ENCODE data around the gene SETMAR.
"Not testable (repeated sequence)": the region's sequence is repeated elsewhere in the genome, so short reads cannot be mapped to it uniquely, and the experiment has no call there.

Gene SETMAR

DNA sequence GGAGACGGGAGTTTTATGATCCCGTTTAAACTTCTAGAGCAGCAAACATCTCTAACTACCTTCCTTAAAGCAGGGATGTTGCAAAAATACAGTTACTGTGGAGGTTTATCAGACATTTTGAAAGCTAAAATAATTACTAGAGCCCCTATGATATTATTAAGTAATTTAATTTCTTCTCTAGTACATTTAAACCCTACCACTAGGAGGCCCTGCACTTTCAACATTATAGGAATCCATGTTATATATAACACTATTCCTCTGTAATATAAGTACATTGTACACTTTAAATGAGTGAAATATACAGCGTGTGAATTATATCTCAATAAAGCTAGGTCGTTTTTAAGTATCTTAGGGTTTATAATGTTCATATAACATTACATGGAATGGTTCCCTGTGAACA lies 11.5 kb downstream of the SETMAR start:
- DNase-seq: no peak

DNA sequence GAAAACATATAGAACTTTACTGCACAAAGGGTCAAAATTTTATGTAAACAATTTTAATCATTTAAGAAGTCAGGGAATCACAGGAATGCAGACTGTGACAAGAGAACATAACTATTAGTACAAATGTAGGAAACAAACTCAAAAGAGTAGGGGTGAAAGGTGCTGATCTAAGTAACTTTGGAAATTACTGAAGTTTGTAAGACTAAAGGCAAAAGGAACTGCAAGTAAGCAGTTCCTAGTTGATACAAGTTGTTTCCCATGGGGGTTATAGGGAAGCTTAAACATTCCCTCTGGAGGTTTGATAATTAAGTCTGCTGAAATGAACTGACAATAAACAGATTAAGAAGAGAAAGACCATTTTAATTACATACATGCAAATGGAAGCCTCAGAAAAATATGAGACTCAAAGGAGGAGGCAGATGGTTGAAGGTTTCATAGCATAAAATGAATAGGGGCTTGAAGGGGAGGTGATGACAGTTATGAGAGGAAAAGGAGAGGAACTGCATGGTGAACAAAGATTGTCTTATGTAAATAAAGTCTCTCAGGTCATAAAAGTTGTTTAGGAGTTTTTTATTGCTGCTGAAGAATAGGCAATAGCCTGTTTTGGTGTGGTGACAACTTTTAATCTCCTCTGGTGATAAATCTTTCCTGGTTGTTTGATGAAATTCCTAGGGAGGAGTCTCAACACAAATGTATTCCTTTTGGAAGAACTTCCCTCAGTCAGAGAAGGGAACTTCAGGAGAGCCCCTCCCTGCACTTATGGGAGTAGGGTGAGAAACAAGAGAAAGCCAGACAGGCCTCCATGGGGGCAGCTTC lies 17.1 kb downstream of the SETMAR start:
- no peak for DNase-seq

DNA sequence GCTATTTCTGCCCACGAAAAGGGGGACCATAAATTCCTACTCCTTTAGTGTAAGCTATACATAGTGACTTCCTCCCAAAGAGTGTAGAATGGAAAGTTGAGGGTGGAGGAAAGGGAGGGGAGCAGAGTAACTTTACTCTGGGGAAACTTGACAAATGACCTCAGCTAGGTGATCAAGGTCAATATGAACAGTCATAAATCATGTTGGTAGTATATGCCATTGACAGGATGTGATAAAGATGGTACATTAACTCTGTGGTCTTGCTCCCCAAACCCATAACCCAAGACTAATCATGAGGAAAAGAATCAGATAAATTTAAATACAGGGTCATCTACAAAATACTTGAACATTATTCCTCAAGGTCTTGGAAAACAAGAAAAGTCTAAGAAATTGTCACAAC lies 18.6 kb downstream of the SETMAR start:
- DNase-seq: no peak

DNA sequence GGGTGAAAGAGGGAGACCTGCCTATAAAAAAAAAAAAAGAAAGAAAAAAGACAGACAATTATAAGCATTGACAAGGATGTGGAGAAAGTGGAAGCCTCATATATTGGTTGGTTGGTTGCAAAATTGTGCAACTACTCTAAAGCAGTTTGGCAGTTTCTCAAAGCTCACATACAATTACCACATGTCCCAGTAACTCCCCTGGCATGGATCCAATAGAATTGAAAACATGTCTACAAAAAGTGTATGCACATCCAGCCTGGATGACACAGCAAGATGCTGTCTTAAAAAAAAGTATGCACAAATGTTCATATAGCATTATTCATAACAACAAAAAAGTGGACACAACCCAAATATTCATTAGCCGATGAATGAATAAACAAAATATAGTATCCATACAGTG lies 19.5 kb downstream of the SETMAR start:
- DNase-seq: no peak

- no peak for DNase-seq
Observed at GRCh38 chr3:4323246-4324027, 20.3 kb downstream of the SETMAR start.

- DNase-seq: no peak
Observed at GRCh38 chr3:4326868-4327267, 23.7 kb downstream of the SETMAR start.

DNA sequence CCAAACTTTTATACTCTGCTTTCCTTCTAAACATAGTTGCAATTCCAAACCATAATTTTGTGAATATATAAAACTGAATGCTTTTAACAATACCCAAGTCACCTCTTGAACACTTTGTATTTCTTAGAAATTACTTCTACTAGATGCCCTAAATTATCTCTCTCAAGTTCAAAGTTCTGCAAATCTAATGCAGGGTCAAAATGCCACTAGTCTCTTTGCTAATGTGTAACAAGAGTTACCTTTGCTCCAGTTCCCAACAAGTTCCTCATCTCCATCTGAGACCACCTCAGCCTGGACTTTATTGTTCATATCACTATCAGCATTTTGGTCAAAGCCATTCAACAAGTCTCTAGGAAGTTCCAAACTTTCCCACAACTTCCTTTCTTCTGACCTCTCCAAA lies 26.6 kb downstream of the SETMAR start:
- not testable (repeated sequence) for DNase-seq

DNA sequence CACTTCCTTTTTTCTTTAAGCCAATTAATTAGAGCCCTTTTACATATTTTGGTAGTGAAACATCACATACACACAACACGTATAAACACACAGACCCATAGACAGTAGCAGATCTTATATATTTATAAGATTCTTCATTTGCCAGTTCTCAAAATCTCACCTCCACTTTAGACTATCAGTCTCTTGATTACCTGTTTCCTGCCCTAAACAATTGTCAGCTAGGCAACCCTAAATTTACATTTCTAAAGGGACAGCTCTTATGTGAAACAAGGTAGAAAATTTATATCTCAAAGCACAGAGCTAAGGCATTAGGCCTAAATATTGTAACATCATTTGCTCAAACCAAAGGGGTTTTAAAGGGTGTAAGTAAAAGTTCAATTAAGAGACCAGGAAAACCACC lies 28.9 kb downstream of the SETMAR start:
- no peak for DNase-seq

- DNase-seq: no peak
Observed at GRCh38 chr3:4332574-4332973, 29.4 kb downstream of the SETMAR start.

DNA sequence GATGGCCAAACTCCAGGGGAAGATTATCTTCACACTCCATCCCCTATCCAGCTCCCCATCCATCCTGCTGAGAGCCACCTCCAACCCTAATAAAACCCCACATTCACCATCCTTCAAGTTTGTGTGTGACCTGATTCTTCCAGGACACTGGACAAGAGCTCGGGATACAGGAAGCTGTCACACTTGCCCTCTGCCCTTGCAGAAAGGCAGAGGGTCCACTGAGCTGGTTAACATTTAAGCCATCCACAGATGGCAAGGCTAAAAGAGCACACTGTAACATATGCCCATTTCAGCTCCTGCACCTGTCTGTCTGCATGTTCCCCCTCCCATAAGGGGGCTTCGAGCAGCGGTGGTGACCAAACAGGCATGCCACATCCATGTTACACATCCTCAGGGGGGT lies 29.8 kb downstream of the SETMAR start:
- no peak for DNase-seq

- DNase-seq: no peak
Observed at GRCh38 chr3:4334548-4334947, 31.4 kb downstream of the SETMAR start.

- no peak for DNase-seq
Observed at GRCh38 chr3:4335840-4336562, 32.8 kb downstream of the SETMAR start.

DNA sequence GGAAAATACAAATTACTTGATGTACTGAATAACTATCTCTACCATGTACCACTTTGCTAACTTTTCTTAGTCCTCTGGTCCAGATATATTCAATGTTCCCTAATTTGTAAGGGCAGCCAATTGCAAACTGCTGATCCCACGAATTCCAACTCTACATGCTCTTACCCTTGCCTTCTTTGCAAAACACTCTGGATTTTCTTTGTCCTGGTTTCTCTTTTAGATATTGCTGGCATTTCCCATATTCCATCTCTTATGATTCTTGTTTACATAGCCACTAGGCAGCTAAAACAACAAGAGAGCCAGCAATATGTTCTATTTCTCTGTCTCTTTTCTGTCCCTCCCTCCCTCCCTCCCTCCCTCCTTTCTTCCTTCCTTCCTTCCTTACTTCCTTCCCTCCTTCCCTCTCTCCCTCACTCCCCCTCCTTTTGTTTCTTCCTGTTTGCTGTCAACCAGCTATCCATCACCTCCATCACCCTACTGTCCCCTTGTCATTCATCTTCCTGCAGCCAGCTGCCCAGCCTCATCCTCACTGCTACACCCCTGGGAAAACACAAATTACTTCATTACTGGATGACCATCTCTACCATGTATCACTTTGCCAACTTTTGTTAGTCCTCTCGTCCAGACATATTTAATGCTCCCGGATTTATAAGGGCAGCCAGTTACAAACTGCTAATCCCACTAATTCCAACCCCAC lies 33.8 kb downstream of the SETMAR start:
- no peak for DNase-seq

DNA sequence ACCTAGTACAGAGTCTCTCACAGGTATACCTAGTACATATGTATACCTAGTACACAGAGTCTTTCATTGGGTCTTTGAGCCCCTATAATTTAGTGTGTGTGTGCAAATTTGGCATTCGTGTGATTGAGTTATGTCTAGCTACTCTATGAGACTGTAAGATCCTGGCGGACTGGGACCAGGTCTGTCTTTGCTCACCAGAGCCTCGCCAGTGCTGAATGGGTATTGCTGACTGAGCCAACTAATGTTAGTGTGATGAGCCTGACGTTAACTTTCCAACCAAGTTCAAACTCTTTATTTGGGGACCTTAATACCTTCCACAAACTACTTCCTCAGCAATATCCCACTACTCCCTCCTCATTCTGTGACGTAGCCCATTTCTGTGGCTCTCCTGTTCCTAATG lies 35.6 kb downstream of the SETMAR start:
- no peak for DNase-seq

DNA sequence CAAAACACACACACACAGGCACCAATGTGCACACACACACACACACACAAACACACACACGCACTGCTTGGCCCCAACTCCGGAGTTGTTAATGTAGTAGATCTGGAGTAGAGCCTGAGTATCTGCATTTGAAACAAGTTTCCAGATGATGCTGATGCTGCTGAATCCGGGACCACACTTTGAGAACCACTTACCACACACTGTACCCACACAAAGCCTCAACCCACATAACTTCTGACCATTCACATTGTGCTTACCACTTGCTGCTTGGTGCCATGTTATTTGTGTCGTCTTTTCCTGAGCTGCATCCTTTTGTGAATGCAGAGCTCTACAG lies 36.9 kb downstream of the SETMAR start:
- DNase-seq: no peak

DNA sequence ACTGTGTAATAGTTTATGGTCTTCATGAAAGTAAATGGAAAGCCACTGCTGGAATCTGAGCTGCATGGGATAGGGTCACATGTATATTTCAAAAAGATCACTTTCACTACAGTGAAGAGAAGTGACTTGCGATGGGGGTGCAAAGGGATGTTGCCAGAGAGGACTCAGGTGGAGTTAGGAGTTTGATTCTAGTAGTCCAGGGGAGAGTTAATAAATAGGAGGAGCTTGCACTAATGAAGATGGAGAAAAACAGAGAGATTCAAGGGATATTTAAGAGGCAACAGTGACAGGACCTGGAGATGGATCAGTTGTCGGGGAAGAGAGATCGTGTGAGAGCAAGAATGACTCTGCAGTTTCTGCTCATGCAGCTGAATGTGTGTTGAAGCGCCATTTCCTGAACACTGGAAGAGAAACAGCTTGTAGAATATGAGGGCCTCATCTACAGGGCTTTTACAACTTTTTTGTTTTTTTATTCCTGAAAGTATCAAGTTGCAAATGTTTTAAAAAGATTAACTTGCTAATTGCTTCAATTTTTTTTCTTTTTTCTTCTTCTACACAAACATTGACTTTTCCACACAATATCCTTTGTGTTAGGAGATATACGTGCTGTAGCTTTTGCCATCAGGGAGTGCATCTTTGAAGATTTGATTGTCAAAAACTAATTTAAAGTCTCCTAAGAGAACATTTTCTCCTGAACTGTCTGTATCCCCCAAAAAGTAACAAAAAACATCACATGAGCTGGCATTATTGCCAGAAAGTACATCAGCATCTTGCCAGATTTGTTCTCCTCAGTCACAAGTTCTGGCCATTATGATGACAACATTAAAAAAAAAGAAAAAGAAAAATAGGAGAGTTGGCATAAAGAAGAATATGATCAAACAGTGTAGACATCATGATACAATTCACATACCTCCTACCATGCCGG lies 37.5 kb downstream of the SETMAR start:
- no peak for DNase-seq

DNA sequence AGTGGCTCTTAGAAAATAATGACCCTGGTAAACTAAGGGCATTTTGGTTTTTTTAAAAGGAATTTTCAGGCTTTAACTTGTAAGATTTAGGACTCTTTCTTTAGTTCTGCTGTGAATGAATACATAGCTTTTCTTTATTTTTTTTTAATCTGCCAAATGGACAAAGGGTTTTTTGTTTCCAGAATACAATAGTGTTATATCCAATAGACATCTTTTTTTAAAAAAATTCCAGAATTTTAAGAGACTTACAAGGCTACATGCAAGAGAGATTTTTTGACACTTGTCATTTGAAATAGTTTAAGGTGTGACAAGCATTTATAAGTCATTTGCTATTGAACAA lies 38.1 kb downstream of the SETMAR start:
- no peak for DNase-seq

DNA sequence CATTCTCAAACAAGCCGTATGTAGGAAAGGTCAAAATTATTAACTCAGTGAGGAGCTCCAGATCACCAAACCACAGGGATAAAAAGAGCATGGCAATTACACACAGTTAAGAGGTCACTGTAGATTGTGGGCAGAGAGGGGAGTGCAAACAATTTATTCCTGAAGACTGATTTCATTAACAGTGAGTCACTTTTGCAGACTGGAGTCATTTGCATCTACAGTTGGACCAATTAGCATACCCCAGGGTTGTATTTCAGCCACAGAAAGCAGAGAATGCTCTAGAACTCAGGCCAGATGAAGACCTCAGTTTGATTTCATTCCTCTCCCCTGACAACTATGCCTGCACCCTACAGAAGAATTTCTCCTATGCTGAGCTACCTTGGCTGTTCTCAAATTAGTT lies 40.1 kb downstream of the SETMAR start:
- DNase-seq: peak; percentile 19

DNA sequence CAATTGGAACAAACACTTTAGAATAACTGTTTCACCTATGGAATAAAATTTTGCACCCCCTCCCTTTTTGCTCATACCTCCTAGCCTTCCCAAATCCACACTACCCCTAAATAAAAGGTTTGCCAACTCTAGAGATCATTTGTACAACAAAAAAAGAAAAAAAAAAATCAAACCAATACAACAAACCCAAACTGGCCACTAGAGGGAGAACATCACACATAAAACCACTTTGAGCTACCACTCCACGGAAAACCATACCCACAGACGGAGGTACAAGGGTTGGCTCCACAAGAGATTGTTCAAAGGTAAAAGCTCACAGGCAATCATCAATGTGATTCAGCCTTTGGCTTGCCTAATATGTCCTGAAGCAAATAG lies 47.6 kb downstream of the SETMAR start:
- DNase-seq: peak; percentile 47

DNA sequence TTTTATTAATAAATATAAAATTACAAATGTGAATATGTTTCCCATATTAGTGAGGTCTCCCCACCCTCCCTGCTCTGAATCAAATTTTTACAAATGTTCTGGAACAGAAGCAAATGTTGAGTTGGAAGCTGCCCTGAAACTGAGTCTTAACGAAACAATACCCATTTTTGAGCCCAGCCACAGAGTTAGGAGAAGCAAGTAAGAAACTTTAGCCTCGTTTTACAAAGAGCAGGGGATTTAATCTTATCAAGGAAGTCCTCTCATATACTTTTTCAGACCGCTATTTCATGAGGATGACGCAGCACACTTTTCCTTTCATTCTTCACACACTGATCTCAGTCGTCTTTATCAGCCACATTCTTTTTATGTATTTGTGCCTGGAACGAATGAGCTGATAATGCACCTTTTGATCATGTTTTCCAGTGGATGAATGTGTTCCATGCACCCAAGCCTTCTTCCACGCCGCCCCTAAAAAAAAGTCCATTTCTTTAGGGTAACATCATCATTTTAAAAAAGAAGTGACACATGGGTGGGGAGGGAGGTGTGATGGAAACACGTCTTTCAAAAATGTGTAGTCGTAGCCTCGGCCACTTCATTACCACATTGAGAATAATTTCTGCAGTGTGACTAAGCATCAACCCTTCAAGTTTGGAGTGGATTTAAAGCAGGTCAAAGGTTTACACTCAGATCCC lies 48.1 kb downstream of the SETMAR start:
- no peak for DNase-seq

DNA sequence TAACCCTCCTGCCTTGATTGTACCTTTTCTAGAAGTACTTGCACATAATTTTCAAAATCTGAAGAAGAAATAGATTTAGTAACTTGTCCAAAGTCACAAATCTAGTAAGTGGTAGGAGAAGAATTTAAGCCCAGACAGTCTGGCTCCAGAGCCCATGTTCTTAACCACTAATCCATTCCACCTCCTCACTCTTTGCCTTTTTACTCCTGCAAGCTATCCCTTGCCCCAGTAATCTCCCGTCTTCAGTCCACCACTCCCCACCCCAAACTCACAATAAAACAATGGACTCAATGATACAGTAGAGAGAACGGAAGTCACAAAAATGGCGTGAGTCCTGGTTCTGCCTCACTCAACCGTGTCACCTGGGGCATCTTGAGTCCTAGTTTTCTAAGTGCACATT lies 48.7 kb downstream of the SETMAR start:
- DNase-seq: no peak
